CD4-positive, alpha-beta T cell treated with Interferon gamma for 1 hour (primary cell): ENCODE measurements around the gene PLEKHA7.
A peak's percentile ranks its signal among the peaks of the same experiment; 100 is the strongest.
"Not testable (repeated sequence)": the region's sequence is repeated elsewhere in the genome, so short reads cannot be mapped to it uniquely, and the experiment has no call there.

Experiments used
- DNase-seq: peaks from one replicate; pipeline ENCODE4 v3.0.0-alpha.2; 2020

PLEKHA7 gene

DNA sequence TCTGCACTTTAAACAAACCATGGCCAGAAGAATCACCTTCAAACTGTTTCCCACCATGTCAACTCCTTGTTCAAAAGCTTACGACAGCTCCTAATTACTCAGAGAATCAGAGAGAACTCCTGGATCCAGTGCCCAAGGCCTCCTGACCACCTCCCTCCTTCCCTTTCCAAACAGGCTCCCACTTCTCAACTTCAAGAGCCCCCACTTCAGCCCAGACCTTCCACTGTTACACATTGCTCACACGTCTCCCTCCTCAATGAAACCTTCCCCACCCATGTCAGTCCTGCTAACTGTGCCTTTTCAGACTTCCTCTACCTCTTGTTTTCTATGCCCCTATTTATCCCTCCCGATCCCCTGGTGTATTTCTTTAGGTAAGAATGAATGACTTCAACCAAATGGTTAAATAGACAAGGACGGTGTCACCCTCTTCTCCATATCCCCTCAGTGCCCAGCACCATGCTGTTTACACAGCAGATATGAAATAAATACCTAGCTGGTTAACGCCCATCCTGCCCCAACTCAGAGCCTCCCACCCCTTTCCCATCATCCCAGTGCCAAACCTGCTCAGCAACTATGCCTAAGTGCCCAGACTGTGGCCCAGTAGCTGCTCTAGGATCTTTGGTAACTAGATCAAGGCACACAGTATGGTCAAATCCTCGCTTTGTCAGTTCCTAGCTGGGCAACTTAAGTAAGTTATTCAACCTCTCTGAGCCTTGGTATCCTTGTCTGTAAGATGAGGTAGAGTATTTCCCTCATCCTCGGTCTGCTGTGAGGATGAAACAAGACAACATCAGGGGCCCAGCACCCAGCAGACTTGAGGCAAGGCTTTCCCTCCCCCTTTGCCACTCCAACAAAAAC is 36.8 kb downstream of the PLEKHA7 start:
- DNase-seq = no peak

DNA sequence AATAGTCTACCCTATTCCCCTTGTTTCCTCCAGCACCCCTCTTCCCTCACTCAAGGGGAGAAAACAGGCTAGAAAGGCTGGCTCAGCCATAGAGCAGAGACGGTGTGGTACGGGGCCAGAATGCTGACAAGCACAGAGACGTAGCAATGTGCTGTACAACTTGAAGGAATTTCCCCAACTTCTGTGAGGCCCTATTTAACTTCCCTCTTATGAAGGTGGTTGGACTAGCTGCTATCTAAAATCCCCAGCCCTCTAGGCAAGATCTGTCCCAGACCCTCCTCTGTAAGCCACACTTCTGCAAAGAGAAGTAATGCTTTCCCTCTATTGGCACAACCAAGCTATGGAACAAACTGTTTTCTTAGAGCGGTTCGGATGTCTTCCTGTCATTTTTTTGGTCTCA is 37.8 kb downstream of the PLEKHA7 start:
- no peak for DNase-seq

DNA sequence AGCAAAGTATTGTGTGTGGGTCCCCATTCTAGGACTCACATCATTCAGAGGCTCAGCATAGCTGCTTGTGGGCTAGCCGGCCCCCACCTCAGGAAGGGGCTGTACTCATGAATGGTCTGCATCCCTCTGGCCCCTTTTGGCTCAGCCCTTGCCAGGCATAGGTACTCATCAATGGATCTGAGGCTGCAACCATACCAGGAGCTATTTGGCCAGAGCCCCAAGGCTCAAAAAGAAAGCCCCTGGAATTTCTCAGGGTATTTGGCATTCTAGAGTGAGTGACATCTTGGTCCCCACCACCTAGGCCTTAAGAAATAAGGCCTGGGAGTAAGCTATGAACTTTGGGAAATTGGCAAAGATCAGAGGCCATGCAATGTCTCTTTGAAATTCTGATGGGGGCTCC is 38.3 kb downstream of the PLEKHA7 start:
- no peak for DNase-seq

DNA sequence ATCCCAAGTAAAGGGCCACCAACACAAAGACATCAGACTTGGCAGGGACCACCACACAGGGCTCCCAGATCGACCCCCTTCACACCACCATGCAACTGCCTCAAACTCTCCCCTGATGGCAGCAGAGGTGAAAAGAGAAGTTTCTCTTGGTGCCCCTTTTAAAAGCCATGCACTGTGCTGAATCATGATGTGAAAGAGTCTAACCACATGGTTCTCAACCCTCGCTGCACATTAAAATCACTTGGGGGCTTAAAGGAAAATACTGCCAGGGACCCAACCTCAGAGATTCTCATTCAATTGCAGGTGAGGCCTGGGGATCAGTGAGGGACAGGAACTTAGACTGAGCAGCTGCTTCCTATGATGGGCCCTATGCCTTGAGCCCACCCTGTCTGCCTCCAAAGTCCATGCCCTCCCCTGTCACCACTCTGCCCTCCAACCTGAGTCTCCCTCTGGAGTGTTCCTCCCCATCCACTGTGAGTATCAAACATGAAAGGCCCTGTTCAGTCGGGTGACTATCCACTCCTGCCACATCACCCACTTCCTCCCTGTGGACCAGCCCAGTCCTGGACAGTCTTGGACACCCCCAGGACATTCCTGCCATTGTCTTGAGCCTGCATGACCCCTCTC is 40.8 kb downstream of the PLEKHA7 start:
- DNase-seq = no peak

DNA sequence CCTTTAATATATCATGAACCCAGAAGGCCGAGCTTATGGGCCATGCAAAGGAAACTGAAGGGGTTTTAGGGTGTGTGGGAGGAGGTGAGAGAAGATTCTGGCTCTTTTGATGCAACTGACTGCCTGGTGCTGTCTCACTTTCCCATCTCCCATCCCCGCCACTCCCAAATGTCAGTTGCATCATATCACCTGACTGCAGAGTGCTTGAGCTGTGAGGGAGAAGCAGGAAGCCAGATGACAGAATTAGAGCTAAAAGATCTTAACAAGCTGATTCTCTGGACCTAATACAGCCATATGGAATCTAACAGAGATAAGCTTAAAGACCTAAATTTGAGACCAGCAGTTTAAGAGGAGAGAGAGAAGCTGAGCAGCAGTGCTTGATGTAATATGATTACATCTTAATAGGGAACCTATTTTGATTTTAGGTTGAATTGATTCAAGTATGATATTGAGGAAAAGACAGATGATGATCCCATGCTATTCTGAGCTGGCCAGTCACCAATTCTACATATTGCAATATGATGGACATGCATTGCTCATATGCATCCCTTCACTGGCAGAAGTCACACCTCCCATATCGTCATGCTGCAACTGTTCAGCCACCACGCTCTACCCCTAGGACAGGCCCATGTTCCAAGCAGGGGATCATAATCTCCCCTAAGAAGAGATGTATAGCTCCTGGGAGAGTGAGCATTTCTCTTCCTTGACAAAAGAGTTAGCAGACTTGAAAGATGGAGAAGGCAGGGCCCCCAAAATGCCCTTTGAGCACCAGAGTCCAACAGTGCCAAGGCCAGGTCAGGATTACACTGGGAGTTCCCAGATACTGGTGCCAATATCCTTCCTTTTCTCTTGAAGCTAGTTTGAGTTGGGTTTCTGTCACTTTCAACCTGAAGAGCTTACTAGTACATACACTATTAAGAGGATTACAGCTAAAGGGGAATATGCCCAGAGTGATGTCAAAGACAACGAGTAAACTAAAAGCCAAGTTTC is 44.9 kb downstream of the PLEKHA7 start:
- no peak for DNase-seq

DNA sequence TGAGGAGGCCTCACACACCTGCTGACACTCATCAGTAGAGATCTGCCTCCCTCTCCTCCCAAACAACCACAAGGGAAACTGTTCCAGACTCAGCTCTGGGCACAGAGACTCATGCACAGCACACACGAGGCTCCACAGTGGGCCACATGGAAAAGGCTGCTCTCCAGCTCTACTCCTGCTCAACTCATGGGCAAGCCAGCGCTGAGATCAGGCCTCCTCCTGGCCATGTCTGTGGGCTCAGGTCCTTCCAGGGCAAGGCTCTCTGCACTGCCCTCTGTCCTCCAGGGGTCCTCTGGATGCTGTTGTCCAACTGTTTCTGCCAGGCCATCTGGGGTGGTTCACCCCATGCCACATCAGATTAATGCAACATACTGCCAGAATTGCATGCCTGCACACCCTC is 46.0 kb downstream of the PLEKHA7 start:
- DNase-seq = no peak

DNA sequence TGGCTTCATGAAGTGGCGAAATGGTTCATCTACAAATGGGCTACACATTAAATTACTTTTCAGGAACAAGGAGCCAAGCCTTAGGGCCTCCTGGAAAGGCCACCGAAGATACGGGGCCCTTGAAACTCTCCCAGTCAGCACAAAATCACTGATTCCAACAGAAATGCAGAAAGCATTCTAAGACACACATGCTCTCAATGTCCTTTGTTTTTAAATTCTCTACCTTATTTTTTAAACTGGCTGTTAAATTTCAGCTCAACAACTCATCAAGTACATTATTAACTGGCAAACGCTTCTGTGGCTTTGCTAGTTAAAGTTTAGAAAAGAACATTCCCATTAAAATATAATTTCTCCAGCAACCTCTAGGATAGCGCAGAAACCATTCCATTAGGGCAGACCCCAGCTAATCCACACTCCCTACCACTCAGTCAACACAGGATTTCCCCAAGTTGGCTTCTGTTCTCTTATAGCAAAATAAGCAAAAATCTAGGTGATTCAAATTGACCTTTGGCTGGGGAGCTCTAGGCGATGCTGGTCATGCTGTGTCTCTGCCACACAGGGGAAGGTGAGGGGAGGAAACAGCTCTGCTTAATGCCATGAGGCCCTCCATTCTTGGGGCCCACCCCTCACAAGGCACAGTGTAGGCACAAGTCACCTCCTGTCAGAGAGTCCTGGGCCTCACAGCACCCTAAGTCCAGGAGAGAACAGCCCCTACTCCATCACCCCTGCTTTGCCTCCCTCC is 47.1 kb downstream of the PLEKHA7 start:
- no peak for DNase-seq

DNA sequence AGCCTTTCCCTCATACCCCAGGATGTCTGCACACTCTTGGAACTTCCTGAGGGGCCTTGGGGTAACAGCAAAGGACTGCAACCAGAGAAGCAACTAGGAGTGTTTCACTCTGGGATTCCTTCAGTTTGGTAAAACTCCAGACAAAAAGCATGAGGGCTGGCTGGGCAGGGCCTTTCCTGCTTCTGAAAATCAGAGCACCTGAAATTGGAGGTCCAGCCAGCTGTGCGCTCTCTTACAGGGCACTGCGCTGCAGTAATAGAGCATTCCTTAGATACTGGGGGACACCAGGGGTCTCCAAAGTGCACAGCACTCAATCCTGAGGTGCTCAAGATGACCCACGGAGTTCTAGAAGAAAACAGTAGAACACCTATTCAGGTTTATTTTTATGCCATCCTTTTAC is 49.7 kb downstream of the PLEKHA7 start:
- DNase-seq = no peak

DNA sequence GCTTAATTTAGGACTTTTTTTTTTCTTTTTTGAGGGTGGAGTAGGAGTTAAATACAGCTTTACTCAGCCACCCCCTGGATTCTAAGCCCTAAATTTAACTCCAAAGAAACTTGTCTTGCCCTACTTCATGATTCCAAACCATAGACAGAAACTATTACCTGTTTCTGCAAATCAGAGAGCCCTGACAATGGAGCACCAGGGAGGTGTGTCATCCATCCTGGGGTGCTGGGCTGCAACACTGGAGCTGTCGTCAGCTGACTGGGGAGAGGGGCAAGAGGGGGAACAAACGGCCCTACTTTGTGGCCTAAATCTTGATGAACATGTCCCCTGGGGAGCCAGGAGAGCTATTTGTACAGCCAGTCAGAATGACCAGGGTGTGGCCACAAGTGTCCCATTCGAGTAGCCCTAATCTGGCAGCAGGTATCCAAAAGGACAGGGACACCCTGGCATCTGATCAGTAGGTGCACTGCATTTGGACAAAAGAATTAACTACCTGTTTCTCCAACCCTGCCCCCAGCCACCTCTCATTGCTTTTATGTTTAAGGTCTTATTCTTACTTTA is 50.8 kb downstream of the PLEKHA7 start:
- DNase-seq = no peak

DNA sequence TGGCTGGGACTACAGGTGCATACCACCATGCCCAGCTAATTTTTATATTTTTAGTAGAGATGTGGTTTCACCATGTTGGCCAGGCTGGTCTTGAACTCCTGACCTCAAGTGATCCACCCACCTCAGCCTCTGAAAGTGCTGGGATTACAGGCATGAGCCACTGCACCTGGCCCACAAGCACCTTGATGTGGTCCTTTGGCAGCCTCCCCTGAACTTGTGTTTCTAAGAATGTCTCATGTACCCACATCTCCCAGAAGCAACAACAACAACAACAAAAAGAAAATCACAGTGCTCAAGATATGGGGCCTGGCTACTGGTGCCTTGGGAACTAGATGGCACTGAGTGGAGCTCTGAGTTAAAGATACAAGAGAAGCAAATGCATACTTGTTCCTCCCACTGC is 51.6 kb downstream of the PLEKHA7 start:
- not testable (repeated sequence) for DNase-seq

DNA sequence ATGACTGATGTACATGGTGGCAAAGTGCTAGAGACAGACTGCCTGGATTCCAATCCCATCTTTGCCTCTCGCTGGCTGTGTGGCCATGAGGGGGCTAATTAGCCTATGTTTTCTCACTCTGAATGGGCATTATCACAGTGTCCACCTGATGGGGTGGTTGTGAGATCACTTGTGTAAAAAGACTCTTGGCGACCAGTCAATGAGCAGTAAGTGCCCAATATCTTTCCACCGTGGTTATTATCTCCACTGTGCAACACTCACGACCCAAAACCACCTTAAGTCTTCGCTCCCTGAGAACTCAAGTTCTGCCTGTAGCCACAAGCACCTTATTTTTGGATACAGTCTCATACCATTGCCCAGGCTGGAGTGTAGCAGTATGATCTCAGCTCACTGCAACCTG is 52.1 kb downstream of the PLEKHA7 start:
- DNase-seq = no peak

DNA sequence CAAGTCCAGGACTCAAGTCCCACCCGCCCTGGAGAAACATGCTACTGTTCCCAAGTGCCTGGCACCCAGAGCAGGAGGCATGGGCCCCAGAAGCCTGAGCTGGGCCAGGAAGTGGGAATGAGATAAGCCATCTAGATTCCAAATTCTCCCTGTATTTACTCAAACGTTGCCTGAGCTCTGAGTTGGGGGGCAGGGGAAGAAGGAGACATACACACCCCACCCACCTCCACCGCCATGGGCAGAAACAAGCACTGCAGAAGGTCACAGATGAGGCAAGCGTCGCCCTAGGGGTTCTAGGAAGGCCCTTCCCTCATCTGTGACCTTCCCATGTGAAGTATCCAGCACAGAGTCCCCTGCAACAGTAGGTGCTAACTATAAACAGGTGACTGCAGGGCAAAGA is 54.0 kb downstream of the PLEKHA7 start:
- DNase-seq = no peak

DNA sequence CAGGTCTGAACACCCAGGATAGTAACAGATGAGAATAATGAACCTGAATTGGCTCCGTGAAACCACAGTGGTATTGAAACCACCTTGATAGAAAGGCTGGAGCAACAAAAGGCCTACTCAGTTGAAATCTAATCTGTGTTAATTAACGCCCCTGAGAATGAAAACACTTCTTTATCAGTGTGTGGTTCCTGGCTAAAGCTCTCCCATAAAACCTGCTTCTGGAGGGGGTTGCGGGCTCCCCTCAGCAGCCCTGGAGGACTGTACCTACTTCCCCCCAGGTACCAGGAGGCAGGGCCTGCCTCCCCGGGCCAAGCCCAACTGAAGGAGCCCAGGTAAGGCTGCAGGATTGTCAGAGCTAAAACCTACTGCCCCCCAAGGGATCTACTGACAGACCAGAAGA is 54.6 kb downstream of the PLEKHA7 start:
- DNase-seq = no peak

DNA sequence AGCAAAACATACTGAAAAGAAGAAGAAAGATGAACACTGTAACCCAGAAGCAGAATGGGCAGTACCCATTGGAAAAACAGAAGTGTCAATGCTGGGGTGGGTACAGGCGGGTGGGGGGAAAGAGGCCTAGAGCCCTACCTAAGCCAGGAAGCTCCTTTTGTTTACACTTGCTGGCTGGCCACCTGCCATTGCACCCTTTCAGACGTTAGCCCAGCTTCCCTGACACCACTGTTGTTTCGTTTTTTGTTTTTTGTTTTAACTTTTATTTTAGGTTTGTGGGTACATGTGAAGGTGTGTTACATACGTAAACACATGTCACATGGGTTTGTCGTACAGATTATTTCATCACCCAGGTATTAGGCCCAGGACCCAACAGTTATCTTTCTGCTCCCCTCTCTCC is 55.4 kb downstream of the PLEKHA7 start:
- no peak for DNase-seq

DNA sequence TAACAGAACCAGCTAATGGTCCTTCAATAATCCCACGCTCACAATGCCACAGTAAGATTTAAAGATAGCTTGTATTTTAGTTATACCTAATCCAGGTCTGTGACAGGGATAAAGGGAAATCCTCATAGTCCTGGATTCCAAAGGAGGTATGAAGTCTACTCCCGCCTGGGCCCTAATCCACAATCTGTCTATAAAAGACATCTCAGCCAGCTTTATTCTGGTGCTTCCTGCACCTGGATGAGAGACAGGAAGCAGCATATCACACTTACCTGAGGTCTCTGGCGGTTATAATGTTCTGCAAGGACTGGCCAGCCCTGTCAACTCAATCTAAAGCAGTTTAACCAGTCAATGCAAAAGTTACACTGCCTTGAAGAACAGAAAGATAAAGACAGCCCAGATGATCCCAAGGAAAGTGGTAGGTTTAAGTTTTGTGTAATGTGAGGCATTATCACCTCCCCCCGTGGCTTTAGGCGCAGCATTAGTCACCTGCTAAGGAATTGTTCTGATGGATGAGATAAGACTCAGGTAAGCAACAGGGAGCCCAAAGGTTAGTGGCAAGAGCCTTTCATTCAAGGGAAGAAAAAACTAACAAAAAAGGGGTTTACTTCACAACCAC is 57.6 kb downstream of the PLEKHA7 start:
- no peak for DNase-seq

DNA sequence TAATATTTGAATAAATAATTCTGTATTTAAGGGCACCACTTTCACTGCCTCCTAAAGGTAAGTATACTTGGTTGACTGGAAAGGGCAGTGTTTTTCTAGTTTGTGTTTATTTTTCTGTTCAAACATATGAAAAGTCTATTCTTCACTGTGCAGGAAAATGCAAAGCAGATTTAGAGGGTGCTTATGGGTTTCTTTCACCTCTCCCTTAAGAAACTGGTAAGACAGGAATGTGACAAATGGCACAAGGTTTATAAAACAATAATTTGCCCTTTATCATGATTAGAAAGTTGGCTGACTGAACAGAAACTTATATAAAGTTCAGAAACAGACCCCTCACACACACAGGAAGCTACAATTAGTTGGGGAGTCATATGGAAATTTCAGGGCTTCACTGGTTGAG is 60.6 kb downstream of the PLEKHA7 start:
- no peak for DNase-seq

DNA sequence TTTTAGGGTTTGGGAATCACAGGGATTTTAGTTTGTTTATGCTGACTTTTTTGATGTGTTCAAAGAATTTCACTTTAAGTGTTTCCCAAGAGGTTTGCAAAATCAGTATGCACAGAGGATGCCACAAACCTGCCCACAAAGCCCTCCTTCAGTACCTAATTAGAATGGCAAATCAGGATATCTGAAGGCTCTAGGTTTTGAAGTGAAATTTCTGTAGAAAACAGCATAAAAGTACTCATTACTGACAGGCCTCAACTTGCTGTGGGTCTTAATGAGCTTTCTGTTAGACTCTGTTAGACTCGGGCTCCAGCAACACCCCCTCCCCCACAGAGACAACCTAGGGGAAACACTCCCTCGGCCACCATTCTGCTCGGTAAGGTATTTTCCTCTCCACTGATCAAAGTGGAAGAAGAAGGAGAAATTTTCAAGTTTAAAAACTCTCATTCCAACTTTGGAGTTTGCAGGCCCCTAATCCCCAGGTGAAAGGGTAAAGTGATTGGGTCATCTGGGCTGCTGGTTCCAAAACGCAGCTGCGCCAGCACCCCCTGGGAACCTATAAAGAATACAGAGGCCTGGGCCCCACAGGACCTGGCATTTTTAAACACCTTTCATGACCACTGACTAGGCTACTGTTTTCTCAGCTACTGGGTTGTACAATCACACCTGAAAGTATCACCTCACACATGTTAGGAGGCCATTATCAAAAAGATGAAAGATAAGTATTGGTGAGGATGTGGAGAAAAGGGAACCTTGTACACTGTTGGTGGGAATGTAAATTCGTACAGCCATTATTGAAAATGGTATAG is 67.5 kb downstream of the PLEKHA7 start:
- DNase-seq = no peak

DNA sequence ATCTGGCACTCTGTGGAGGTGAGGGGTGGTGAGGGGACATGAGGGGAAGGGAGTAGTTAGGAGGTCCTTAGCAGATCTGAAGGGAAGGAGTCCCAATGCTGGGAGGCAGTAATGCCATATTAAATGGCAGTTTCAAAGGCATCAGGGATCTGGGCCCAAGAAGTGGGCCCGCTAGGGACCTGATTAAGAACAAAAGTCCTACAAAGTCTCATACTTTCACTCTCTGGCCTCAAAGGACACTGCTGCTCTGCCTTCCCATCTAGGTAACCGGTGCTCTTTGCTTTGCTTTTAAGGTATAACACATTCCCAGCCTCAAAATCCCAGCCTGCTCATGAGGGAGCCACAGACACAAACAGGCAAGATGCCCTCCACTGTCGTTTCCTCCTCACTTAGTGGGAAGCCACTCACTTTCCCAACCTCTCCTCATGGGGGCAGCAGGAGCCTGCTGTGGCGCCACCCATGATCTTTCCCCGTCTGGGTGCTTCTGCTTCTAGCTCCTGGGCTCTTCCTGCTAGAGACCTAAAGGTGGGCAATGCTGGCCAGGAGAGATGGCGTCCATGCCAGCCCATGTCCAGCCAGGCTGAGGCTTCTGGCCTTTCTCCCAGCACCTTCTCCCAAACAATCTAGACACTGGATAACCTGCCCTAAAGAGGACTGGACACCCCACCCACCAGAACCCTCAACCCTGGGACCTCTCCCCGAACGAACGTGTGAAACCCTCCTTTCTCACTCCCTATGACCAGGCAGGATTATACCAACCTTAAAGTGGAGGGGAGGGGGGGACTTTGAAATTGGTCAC is 68.3 kb downstream of the PLEKHA7 start:
- DNase-seq = peak; percentile 4

DNA sequence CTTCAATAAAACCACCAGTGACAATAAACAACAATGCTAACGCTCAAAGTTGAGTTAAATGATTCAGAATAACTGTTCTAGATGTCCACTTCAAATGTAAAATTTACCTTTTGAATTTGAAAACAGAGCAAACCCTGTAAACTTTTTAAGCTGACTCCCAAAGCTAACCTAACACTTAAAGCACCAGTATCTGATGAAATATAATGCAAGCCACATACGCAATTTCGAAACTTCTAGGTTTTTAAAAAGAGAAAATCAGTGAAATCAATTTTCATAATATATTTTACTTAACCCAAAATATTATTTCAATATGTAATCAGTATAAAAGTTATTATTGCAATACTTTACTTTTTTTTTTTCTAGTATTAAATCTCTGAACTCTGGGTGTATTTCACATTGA is 71.3 kb downstream of the PLEKHA7 start:
- DNase-seq = no peak

DNA sequence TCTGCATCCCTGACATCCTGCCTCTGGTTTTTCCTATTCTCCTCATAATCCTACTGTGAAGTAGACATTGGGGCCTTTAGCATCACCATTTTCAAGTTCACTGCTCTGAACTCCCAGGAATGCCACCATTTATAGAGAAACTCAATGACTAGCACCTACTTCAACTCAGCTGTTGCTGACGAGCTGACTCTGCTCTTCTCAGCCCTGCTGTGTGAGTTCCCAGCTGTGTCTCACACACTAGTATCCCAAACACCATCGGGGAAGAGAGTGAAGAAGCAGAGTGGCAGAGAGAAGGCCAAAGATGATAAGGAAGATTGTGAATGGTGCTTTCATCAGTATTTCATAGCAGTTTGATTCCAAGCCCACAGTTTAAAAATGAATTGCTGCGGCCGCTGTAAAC is 71.9 kb downstream of the PLEKHA7 start:
- no peak for DNase-seq
